ENCODE results near the gene RETN.
A peak's percentile ranks its signal among the peaks of the same experiment; 100 is the strongest.

Gene RETN

GRCh38 chr19:7676376-7676775 is 7.5 kb downstream of the RETN start:
- H3K27me3 ChIP-seq (replicated peaks; ENCODE audit: control insufficient read depth, insufficient read depth, low read length), result no peaks in the 10 kb centered on the region
- no peak for DNase-seq (ENCODE audit: extremely low read depth, insufficient read length)
- H3K4me3 ChIP-seq (replicated peaks; ENCODE audit: low read depth, low read length), result no peak overlapping the region
- TF ChIP-seq CTCF (IDR thresholded peaks at IDR 0.05; ENCODE audit: insufficient read depth, low read length, poor library complexity, severe bottlenecking), result no peak
- no peaks in the 10 kb centered on the region for H3K36me3 ChIP-seq (ENCODE audit: control insufficient read depth, insufficient read depth, low read length)

GRCh38 chr19:7676854-7677253 is 8.0 kb downstream of the RETN start, which contains the start of gene MCEMP1:
Gene MCEMP1 (plus strand): TSS chr19:7677090. CDS start chr19:7677121, 31 bp downstream.
- Histone ChIP-seq H3K4me3 (replicated peaks; ENCODE audit: low read depth, low read length) (no peak within 1 kb of the TSS), H3K36me3 (ENCODE audit: control insufficient read depth, insufficient read depth, low read length) (no peaks in the 10 kb centered on the region; the same call in 1 of the 2 replicates), H3K27me3 (replicated peaks; ENCODE audit: control insufficient read depth, insufficient read depth, low read length) (no peaks in the 10 kb centered on the region)
- no peak for TF ChIP-seq CTCF (IDR thresholded peaks at IDR 0.05; ENCODE audit: insufficient read depth, low read length, poor library complexity, severe bottlenecking)
- no peak for DNase-seq (ENCODE audit: extremely low read depth, insufficient read length)

- Histone ChIP-seq H3K36me3 (ENCODE audit: control insufficient read depth, insufficient read depth, low read length) (peaks cover 5% of the 10 kb centered on the region), H3K4me3 (replicated peaks; ENCODE audit: low read depth, low read length) (no peak overlapping the region), H3K27me3 (replicated peaks; ENCODE audit: control insufficient read depth, insufficient read depth, low read length) (no peaks in the 10 kb centered on the region)
- no peak for TF ChIP-seq CTCF (IDR thresholded peaks at IDR 0.05; ENCODE audit: insufficient read depth, low read length, poor library complexity, severe bottlenecking)
- no peak for DNase-seq (ENCODE audit: extremely low read depth, insufficient read length)
Measured at GRCh38 chr19:7677669-7678311, 8.9 kb downstream of the RETN start.

- DNase-seq (ENCODE audit: extremely low read depth, insufficient read length), result peak; percentile 60
- TF ChIP-seq CTCF (IDR thresholded peaks at IDR 0.05; ENCODE audit: insufficient read depth, low read length, poor library complexity, severe bottlenecking), result peak; percentile 72
- H3K4me3 ChIP-seq (replicated peaks; ENCODE audit: low read depth, low read length), result no peak overlapping the region
- no peaks in the 10 kb centered on the region for H3K27me3 ChIP-seq (replicated peaks; ENCODE audit: control insufficient read depth, insufficient read depth, low read length)
- peaks cover 8% of the 10 kb centered on the region for H3K36me3 ChIP-seq (ENCODE audit: control insufficient read depth, insufficient read depth, low read length)
Measured at GRCh38 chr19:7678971-7679751, 10.3 kb downstream of the RETN start.

- Histone ChIP-seq H3K27me3 (replicated peaks; ENCODE audit: control insufficient read depth, insufficient read depth, low read length) (no peaks in the 10 kb centered on the region), H3K4me3 (replicated peaks; ENCODE audit: low read depth, low read length) (peak overlapping the region; percentile 94), H3K36me3 (ENCODE audit: control insufficient read depth, insufficient read depth, low read length) (peaks cover 8% of the 10 kb centered on the region)
- no peak for TF ChIP-seq CTCF (IDR thresholded peaks at IDR 0.05; ENCODE audit: insufficient read depth, low read length, poor library complexity, severe bottlenecking)
- DNase-seq (ENCODE audit: extremely low read depth, insufficient read length), result no peak
Measured at GRCh38 chr19:7679771-7680605, 11.1 kb downstream of the RETN start.

Measured in GM06990 (cell line).